ENCODE measurements around the gene SCGB1A1. TPM values are rescaled to one million over a fixed set of nuclear protein-coding genes. Genes with fewer than 3 reads are reported as not detected.

The SCGB1A1 gene
- total RNA-seq, 1 donor from 2014 or later: not detected

- ATAC-seq (no peak), DNase-seq (ENCODE audit: missing footprints) (no peak)
These were observed 43.1 kb downstream of the SCGB1A1 start for GRCh38 chr11:62461740-62462507.

GRCh38 chr11:62462508-62462892 is 43.7 kb downstream of the SCGB1A1 start:
- DNase-seq (ENCODE audit: missing footprints) (no peak), ATAC-seq (no peak)
- intact Hi-C loops (cut with DNase I): no loop called here

More at GRCh38 chr11:62461740-62462507, 43.1 kb downstream of the SCGB1A1 start:
- intact Hi-C loops (cut with DNase I): no loop called here

DNA sequence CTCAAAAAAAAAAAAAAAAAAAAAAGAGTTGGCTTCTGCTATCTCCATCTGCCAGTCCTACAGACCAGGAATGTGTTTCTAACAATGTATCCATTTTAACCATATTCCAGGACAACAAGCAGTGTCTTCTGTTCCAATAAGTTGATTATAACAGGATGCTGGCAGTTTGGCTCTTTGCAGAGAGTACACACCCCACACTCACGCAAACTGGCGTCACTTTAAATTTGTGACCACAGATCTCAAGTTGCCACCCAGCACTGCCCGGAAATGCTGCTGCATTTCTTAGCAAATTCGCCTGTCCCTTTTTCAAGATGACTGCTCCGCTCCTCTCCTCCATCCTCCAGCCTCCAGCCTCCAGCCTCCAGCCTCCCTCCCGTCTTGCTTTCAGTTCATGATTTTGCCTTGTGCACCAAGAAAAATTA is 44.3 kb downstream of the SCGB1A1 start:
- intact Hi-C loops (cut with DNase I): no loop called here
- DNase-seq (ENCODE audit: missing footprints): no peak

GRCh38 chr11:62464655-62465054 is 45.8 kb downstream of the SCGB1A1 start:
- intact Hi-C loops (cut with DNase I): no loop called here
- no peak for ATAC-seq
- DNase-seq (ENCODE audit: missing footprints): no peak

More for the DNA sequence above, 44.3 kb downstream of the SCGB1A1 start:
- no peak for ATAC-seq

DNA sequence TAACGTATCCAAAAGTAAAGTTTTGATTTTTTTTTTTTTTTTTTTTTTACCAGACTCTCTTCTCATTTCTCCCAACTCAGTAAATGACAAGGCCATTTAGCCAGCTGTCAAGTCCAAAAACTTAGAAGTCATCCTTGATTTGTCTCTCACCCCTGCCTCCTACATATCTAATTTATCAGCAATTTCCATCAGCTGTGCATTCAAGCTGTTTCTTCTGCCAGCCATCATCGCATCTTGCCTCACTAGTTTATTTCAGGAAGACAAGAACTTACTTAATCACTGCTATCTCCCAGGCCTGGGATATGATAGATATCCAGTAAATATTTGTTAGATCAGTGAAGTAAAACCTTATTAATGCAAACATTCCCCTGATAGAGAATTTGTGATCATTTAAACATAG is 47.6 kb downstream of the SCGB1A1 start:
- intact Hi-C loops (cut with DNase I): no loop called here
- ATAC-seq: no peak
- DNase-seq (ENCODE audit: missing footprints): no peak

GRCh38 chr11:62468577-62468976 is 49.7 kb downstream of the SCGB1A1 start:
- intact Hi-C loops (cut with DNase I): no loop called here
- ATAC-seq (no peak), DNase-seq (ENCODE audit: missing footprints) (no peak)

DNA sequence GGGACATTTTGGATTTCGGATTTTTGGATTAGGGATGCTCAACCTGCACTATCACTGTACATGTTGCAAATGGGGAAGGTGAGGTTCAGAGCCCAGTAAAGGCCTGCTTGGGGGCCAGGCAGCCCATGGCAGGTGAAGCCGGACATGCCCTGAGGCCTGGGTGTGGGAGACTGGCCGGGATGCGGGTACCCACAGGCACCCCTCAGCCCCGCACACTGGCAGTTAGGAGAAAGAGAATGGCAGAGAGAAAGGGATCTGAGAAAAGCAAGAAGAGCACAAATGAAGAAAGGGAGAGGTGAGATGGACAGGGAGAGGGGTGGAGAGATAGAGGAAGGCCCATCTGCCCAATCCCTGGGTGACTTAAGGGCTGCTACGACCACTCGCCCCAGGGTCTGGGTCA is 52.8 kb downstream of the SCGB1A1 start:
- DNase-seq (ENCODE audit: missing footprints) (no peak), ATAC-seq (no peak)
- intact Hi-C loops (cut with DNase I): no loop called here

- intact Hi-C loops (cut with DNase I): no loop called here
- DNase-seq (ENCODE audit: missing footprints): no peak
- no peak for ATAC-seq
These were observed 53.4 kb downstream of the SCGB1A1 start for GRCh38 chr11:62472063-62472884.

Other genes with a start within 250 kb of the SCGB1A1 start
- not detected for gene SCGB1D1, start 228.8 kb upstream of the SCGB1A1 start, total RNA-seq
- gene SCGB2A1, start 210.4 kb upstream of the SCGB1A1 start, total RNA-seq: not detected
- gene SCGB1D2, start 176.8 kb upstream of the SCGB1A1 start, total RNA-seq: 4.0 TPM
- gene SCGB2A2, start 148.9 kb upstream of the SCGB1A1 start, total RNA-seq: not detected
- gene SCGB1D4, start 120.0 kb upstream of the SCGB1A1 start, total RNA-seq: not detected
- 4.7 TPM for gene ASRGL1, start 81.6 kb upstream of the SCGB1A1 start, total RNA-seq
- gene AHNAK, start 127.8 kb downstream of the SCGB1A1 start, total RNA-seq: 332 TPM
- gene EEF1G, start 154.9 kb downstream of the SCGB1A1 start, total RNA-seq: 907 TPM
- 13.7 TPM for gene TUT1, start 172.5 kb downstream of the SCGB1A1 start, total RNA-seq
- 34.1 TPM for gene MTA2, start 182.8 kb downstream of the SCGB1A1 start, total RNA-seq
- gene EML3, start 193.7 kb downstream of the SCGB1A1 start, total RNA-seq: 16.4 TPM
- gene ROM1, start 194.2 kb downstream of the SCGB1A1 start, total RNA-seq: 2.4 TPM
- 12.8 TPM for gene B3GAT3, start 203.0 kb downstream of the SCGB1A1 start, total RNA-seq
- 105 TPM for gene GANAB, start 227.6 kb downstream of the SCGB1A1 start, total RNA-seq
- 9.6 TPM for gene INTS5, start 234.3 kb downstream of the SCGB1A1 start, total RNA-seq
- 33.0 TPM for gene C11orf98, start 246.2 kb downstream of the SCGB1A1 start, total RNA-seq
- gene CSKMT, start 246.3 kb downstream of the SCGB1A1 start, total RNA-seq: 4.9 TPM

Measured in Right ventricle myocardium inferior (tissue), 1 donor.